IMR-90 (cell line): ENCODE data around the gene AGXT. TPM values are rescaled to one million over a fixed set of nuclear protein-coding genes. Genes with fewer than 3 reads are reported as not detected.

Source experiments
- ATAC-seq: fragments of 200-7000 bp; cut with Tn5 transposase; 2 replicates; pipeline ENCODE4 v1.9.1; 2020; ENCODE audit warnings: low read depth, mild to moderate bottlenecking, moderate library complexity
- BruUV-seq: library from RNA; stranded (reverse); fragments of 400-500 nt; replicated peaks from 2 replicates; lab custom pipeline; 2021; lab: Mats Ljungman, UMichigan
- CTCF ChIA-PET: fragments of 300-600 bp; formaldehyde crosslinking; extraction: SDS; loops from one replicate; lab custom pipeline; 2021; ENCODE audit warnings: antibody characterized with exemption; lab: Yijun Ruan, JAX
- POLR2A ChIA-PET: fragments of 300-600 bp; sonication (Branson Sonifier 250); formaldehyde crosslinking; loops from one replicate; lab custom pipeline; 2022; ENCODE audit warnings: antibody characterized with exemption; ENCODE audit not compliant: unreplicated experiment; lab: Charles Lee
- DNase-seq: peaks from one replicate; pipeline ENCODE4 v3.0.0; 2013
- H2AFZ ChIP-seq: replicated peaks from 2 replicates; pipeline ENCODE3; 2013; ENCODE audit warnings: low read length, mild to moderate bottlenecking; ENCODE audit not compliant: poor library complexity
- H2AK5ac ChIP-seq: 2 replicates; pipeline ENCODE4 v1.6.1; 2013; ENCODE audit warnings: low read depth, low read length, inconsistent platforms
- H2AK9ac ChIP-seq: replicated peaks from 2 replicates; pipeline ENCODE3; 2013; ENCODE audit warnings: mild to moderate bottlenecking, low read depth, low read length, moderate library complexity; ENCODE audit not compliant: poor library complexity
- H2BK120ac ChIP-seq: 2 replicates; pipeline ENCODE4 v1.6.1; 2013; ENCODE audit warnings: low read depth, low read length, inconsistent platforms
- H2BK15ac ChIP-seq: 3 replicates; pipeline ENCODE4 v1.6.1; 2013; ENCODE audit warnings: low read depth, low read length, inconsistent platforms
- H2BK20ac ChIP-seq: 2 replicates; pipeline ENCODE4 v1.6.1; 2013; ENCODE audit warnings: low read depth, mild to moderate bottlenecking, inconsistent platforms, low read length, moderate library complexity
- H2BK5ac ChIP-seq: 2 replicates; pipeline ENCODE4 v1.6.1; 2013; ENCODE audit warnings: mild to moderate bottlenecking, low read depth, low read length, inconsistent platforms; ENCODE audit not compliant: poor library complexity, severe bottlenecking
- H3K14ac ChIP-seq: replicated peaks from 2 replicates; pipeline ENCODE4 v1.6.1; 2013; ENCODE audit warnings: low read depth, low read length, inconsistent platforms
- H3K18ac ChIP-seq: 2 replicates; pipeline ENCODE4 v1.6.1; 2013; ENCODE audit warnings: low read depth, low read length, control low read depth
- H3K23ac ChIP-seq: 2 replicates; pipeline ENCODE4 v1.6.1; 2013; ENCODE audit warnings: low read depth, low read length, inconsistent platforms
- H3K27ac ChIP-seq: 2 replicates; pipeline ENCODE4 v1.5.1; 2013; ENCODE audit warnings: mild to moderate bottlenecking, control low read depth, low read length; ENCODE audit not compliant: insufficient read depth
- H3K27me3 ChIP-seq: 2 replicates; pipeline ENCODE4 v1.6.1; 2013; ENCODE audit warnings: low read length; ENCODE audit not compliant: control insufficient read depth, insufficient read depth
- H3K36me3 ChIP-seq: 2 replicates; pipeline ENCODE4 v1.6.1; 2013; ENCODE audit warnings: low read length, mixed read lengths; ENCODE audit not compliant: control insufficient read depth, insufficient read depth
- H3K4ac ChIP-seq: 2 replicates; pipeline ENCODE4 v1.6.1; 2013; ENCODE audit warnings: low read depth, low read length, inconsistent platforms
- H3K4me1 ChIP-seq: 2 replicates; pipeline ENCODE4 v1.6.1; 2013; ENCODE audit warnings: low read length, mixed read lengths; ENCODE audit not compliant: control insufficient read depth, insufficient read depth
- H3K4me2 ChIP-seq: 2 replicates; pipeline ENCODE4 v1.6.1; 2013; ENCODE audit warnings: low read depth, mild to moderate bottlenecking, control low read depth, low read length, moderate library complexity
- H3K4me3 ChIP-seq: 2 replicates; pipeline ENCODE4 v1.5.1; 2013; ENCODE audit warnings: low read depth, mild to moderate bottlenecking, control low read depth, low read length, moderate library complexity; ENCODE audit not compliant: insufficient read depth
- H3K56ac ChIP-seq: 2 replicates; pipeline ENCODE4 v1.6.1; 2013; ENCODE audit warnings: low read length, inconsistent platforms; ENCODE audit not compliant: insufficient read depth; ENCODE audit errors: extremely low read depth
- H3K79me1 ChIP-seq, 2 experiments: 2 replicates each; pipeline ENCODE4 v1.6.1; 2013; ENCODE audit warnings: low read length in 2 of 2, inconsistent platforms in 1 of 2, low read depth in 1 of 2
- H3K9ac ChIP-seq: 2 replicates; pipeline ENCODE4 v1.6.1; 2013; ENCODE audit warnings: low read depth, low read length, control low read depth
- H3K9me1 ChIP-seq: 2 replicates; pipeline ENCODE4 v1.6.1; 2013; ENCODE audit warnings: low read length, inconsistent platforms; ENCODE audit not compliant: insufficient read depth
- H3K9me3 ChIP-seq: 2 replicates; pipeline ENCODE4 v1.6.1; 2013; ENCODE audit warnings: low read length; ENCODE audit not compliant: control insufficient read depth, insufficient read depth
- H4K20me1 ChIP-seq: 2 replicates; pipeline ENCODE4 v1.6.1; 2013; ENCODE audit warnings: low read length, inconsistent platforms; ENCODE audit not compliant: insufficient read depth
- H4K5ac ChIP-seq: 2 replicates; pipeline ENCODE4 v1.6.1; 2013; ENCODE audit warnings: mild to moderate bottlenecking, low read depth, low read length, control low read depth
- H4K8ac ChIP-seq, 2 experiments: 2 replicates each; pipeline ENCODE4 v1.6.1; 2013; ENCODE audit warnings: low read depth in 2 of 2, low read length in 2 of 2, control low read depth in 1 of 2, inconsistent platforms in 1 of 2
- H4K91ac ChIP-seq: 2 replicates; pipeline ENCODE4 v1.6.1; 2013; ENCODE audit warnings: low read depth, low read length, inconsistent platforms; ENCODE audit not compliant: insufficient read depth
- BHLHE40 ChIP-seq: fragments of 150-350 bp; IDR thresholded peaks from 2 replicates; pipeline ENCODE4 v1.6.1; 2016; ENCODE audit warnings: mild to moderate bottlenecking, low read depth, low read length
- FOS ChIP-seq: fragments of 150-350 bp; IDR thresholded peaks from 2 replicates; pipeline ENCODE4 v1.6.1; 2016; ENCODE audit warnings: low read depth, low read length
- MAZ ChIP-seq: IDR thresholded peaks from 2 replicates; pipeline ENCODE4 v1.6.1; 2012; ENCODE audit warnings: low read depth, mild to moderate bottlenecking, low read length, improper control_type of control experiment, moderate library complexity, borderline replicate concordance
- RAD21 ChIP-seq: IDR thresholded peaks from 2 replicates; pipeline ENCODE4 v1.6.1; 2012; ENCODE audit warnings: low read length, improper control_type of control experiment
- RFX5 ChIP-seq: IDR thresholded peaks from 2 replicates; pipeline ENCODE4 v1.8.0; 2012; ENCODE audit warnings: low read depth, mild to moderate bottlenecking, low read length, moderate library complexity
- SMC3 ChIP-seq: fragments of 150-350 bp; IDR thresholded peaks from 2 replicates; pipeline ENCODE4 v1.6.1; 2016; ENCODE audit warnings: low read depth, mild to moderate bottlenecking, antibody characterized with exemption, low read length, moderate library complexity
- WGBS, 2 experiments: methylation state at CpG; one replicate each; pipeline versions ENCODE4 v1.1.5 to v1.1.7; 2013; ENCODE audit warnings: missing lambda C conversion rate in 2 of 2; ENCODE audit not compliant: insufficient read length in 1 of 2; ENCODE audit errors: extremely low coverage in 2 of 2; 5-methylcytosine and 5-hydroxymethylcytosine counted together
- dilution Hi-C: fragments of 300-500 bp; cut with HindIII; formaldehyde crosslinking; loops from one replicate; pipeline ENCODE4 v1.14.3; 2018; ENCODE audit warnings: low sequenced_read_pairs; ENCODE audit not compliant: unreplicated experiment
- in situ Hi-C: fragments of 300-500 bp; cut with MboI; formaldehyde crosslinking; loops from 3 replicates; pipeline ENCODE4 v1.14.3; 2019; ENCODE audit warnings: low sequenced_read_pairs, inconsistent platforms, mixed read lengths
- intact Hi-C: fragments of 100-400 bp; cut with micrococcal nuclease; formaldehyde crosslinking; loops from 2 replicates; pipeline ENCODE4 v1.10.0; 2022
- polyA plus RNA-seq, 3 experiments: library from polyadenylated mRNA; depleted of rRNA; stranded (reverse); fragments of >200 nt; gene quantifications; 2 replicates each; pipeline ENCODE4 v1.2.3, GENCODE V29; 2012; ENCODE audit warnings: low replicate concordance in 1 of 3
- total RNA-seq: library from RNA; depleted of rRNA; stranded (reverse); fragments of >200 nt; gene quantifications from 2 replicates; pipeline ENCODE4 v1.2.3, GENCODE V29; 2012
- TF ChIP-seq, protein P1 (sequence below): fragments of 150-350 bp; IDR thresholded peaks from 2 replicates; pipeline ENCODE4 v1.6.1; 2016; ENCODE audit warnings: low read depth, mild to moderate bottlenecking, low read length, moderate library complexity, borderline replicate concordance
- TF ChIP-seq, protein P2 (sequence below): conservative IDR thresholded peaks from 2 replicates; pipeline ENCODE4 v1.5.1; 2012; ENCODE audit warnings: mild to moderate bottlenecking, low read depth, low read length, improper control_type of control experiment

AGXT gene
- total and polyA plus RNA-seq, 2 of the 4 experiments (the other 2 are of a cell fraction), result not detected

DNA sequence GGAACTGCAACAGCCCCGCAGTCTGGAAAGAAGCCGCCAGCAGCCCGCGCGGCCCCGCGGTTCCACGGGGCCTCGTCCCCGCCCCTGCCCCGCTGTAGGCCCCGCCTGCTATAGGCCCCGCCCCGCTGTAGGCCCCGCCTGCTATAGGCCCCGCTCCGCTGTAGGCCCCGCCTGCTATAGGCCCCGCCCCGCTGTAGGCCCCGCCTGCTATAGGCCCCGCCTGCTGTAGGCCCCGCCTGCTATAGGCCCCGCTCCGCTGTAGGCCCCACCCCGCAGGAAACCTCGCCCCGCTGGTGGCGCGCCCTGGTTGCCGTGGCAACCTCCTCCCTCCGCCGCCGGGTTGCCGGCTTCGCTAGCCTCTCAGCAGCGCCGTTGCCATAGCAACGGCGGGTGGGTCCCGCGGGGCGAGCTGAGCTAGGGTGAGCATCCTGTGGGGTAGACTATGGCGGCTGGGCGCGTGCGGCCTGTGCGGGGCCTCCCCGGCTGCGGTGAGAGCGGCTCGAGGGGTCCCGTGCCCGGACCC is 36.4 kb upstream of the AGXT start:
- peaks cover 8% of the 10 kb centered on the region; the same call in 1 of the 2 replicates for H3K4me1 ChIP-seq
- H3K18ac ChIP-seq, result no peak overlapping the region
- H3K27me3 ChIP-seq, result peaks cover 35% of the 10 kb centered on the region
- WGBS, 2 experiments, result 9% methylated on average over 19 of the region's 54 CpGs; no CpG with 5 or more reads in 1 of the 2 experiments
- dilution Hi-C loops (no loop called here), in situ Hi-C loops (no loop called here), intact Hi-C loops (loop anchor here (2.0 kb wide), 1 partner anchor 265 kb away; no protein-coding TSS in a partner anchor)
- no peak overlapping the region for H3K9ac ChIP-seq
- H4K91ac ChIP-seq, result no peak overlapping the region
- H3K56ac ChIP-seq, result no peak overlapping the region
- BruUV-seq, result no TSS peak
- no peak overlapping the region for H3K23ac ChIP-seq
- no peak overlapping the region for H3K14ac ChIP-seq
- H2BK15ac ChIP-seq, result no peak overlapping the region
- H3K9me1 ChIP-seq, result no peaks in the 10 kb centered on the region
- no peak overlapping the region for H2AK5ac ChIP-seq
- no peaks in the 10 kb centered on the region for H3K36me3 ChIP-seq
- peak overlapping the region; percentile 87 for H2AFZ ChIP-seq
- ATAC-seq (peak; percentile 86), DNase-seq (peak; percentile 82)
- H3K4me2 ChIP-seq, result peak overlapping the region; percentile 75
- no peak overlapping the region for H2AK9ac ChIP-seq
- no peak overlapping the region for H3K4ac ChIP-seq
- no peaks in the 10 kb centered on the region for H3K79me1 ChIP-seq
- no peak overlapping the region for H2BK5ac ChIP-seq
- H3K4me3 ChIP-seq, result peak overlapping the region; percentile 34; the same call in 1 of the 2 replicates
- H2BK120ac ChIP-seq, result no peak overlapping the region
- H3K9me3 ChIP-seq, result no peaks in the 10 kb centered on the region
- CTCF ChIA-PET, result no interaction called here
- H4K8ac ChIP-seq, result no peak overlapping the region
- no peak overlapping the region for H2BK20ac ChIP-seq
- H4K20me1 ChIP-seq, result no peaks in the 10 kb centered on the region; the same call in 1 of the 2 replicates
- TF ChIP-seq SMC3 (no peak), MAZ (peak; percentile 85; the same call in 1 of the 2 replicates), RAD21 (no peak), RFX5 (no peak), FOS (no peak), BHLHE40 (no peak)
- TF ChIP-seq, protein P1, sequence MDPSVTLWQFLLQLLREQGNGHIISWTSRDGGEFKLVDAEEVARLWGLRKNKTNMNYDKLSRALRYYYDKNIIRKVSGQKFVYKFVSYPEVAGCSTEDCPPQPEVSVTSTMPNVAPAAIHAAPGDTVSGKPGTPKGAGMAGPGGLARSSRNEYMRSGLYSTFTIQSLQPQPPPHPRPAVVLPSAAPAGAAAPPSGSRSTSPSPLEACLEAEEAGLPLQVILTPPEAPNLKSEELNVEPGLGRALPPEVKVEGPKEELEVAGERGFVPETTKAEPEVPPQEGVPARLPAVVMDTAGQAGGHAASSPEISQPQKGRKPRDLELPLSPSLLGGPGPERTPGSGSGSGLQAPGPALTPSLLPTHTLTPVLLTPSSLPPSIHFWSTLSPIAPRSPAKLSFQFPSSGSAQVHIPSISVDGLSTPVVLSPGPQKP, result no peak
- TF ChIP-seq, protein P2, sequence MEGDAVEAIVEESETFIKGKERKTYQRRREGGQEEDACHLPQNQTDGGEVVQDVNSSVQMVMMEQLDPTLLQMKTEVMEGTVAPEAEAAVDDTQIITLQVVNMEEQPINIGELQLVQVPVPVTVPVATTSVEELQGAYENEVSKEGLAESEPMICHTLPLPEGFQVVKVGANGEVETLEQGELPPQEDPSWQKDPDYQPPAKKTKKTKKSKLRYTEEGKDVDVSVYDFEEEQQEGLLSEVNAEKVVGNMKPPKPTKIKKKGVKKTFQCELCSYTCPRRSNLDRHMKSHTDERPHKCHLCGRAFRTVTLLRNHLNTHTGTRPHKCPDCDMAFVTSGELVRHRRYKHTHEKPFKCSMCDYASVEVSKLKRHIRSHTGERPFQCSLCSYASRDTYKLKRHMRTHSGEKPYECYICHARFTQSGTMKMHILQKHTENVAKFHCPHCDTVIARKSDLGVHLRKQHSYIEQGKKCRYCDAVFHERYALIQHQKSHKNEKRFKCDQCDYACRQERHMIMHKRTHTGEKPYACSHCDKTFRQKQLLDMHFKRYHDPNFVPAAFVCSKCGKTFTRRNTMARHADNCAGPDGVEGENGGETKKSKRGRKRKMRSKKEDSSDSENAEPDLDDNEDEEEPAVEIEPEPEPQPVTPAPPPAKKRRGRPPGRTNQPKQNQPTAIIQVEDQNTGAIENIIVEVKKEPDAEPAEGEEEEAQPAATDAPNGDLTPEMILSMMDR, result no peak
- POLR2A ChIA-PET, result no interaction called here
- H3K27ac ChIP-seq, result no peak overlapping the region
- H4K5ac ChIP-seq, result no peak overlapping the region
